Measurements from ENCODE around the gene GPR160. TPM values are rescaled to one million over a fixed set of nuclear protein-coding genes. Genes with fewer than 3 reads are reported as not detected.

GPR160 gene
- total RNA-seq, 2 donors from 2014 or later = 0.75 to 0.96 TPM

GRCh38 chr3:170044271-170044670, 6.5 kb downstream of the GPR160 start:
- Histone ChIP-seq H3K4me3 (no peak overlapping the region), H3K27me3 (no peaks in the 10 kb centered on the region), H3K27ac (peak overlapping the region in 1 of 2 donors; percentile 13), H3K36me3 (no peaks in the 10 kb centered on the region), H3K9me3 (no peaks in the 10 kb centered on the region), H3K4me1 (no peaks in the 10 kb centered on the region)
- DNase-seq (ENCODE audit: low spot score) = no peak
- no peak for TF ChIP-seq CTCF (IDR thresholded peaks at IDR 0.05)

GRCh38 chr3:170044795-170045244, 7.0 kb downstream of the GPR160 start:
- H3K27ac ChIP-seq = peak overlapping the region in 1 of 2 donors; percentile 13
- H3K4me1 ChIP-seq = no peaks in the 10 kb centered on the region
- DNase-seq (ENCODE audit: low spot score) = no peak
- no peaks in the 10 kb centered on the region for H3K36me3 ChIP-seq
- H3K27me3 ChIP-seq = no peaks in the 10 kb centered on the region
- H3K9me3 ChIP-seq = no peaks in the 10 kb centered on the region
- TF ChIP-seq CTCF (IDR thresholded peaks at IDR 0.05) = no peak
- H3K4me3 ChIP-seq = no peak overlapping the region

- no peak for DNase-seq (ENCODE audit: low spot score)
- H3K9me3 ChIP-seq = no peaks in the 10 kb centered on the region
- H3K4me3 ChIP-seq = no peak overlapping the region
- no peaks in the 10 kb centered on the region for H3K36me3 ChIP-seq
- H3K4me1 ChIP-seq = no peaks in the 10 kb centered on the region
- H3K27me3 ChIP-seq = no peaks in the 10 kb centered on the region
- no peak for TF ChIP-seq CTCF (IDR thresholded peaks at IDR 0.05)
- H3K27ac ChIP-seq = no peak overlapping the region
Observed at GRCh38 chr3:170046269-170047132, 8.7 kb downstream of the GPR160 start.

GRCh38 chr3:170047133-170047404, 9.3 kb downstream of the GPR160 start:
- TF ChIP-seq CTCF (IDR thresholded peaks at IDR 0.05) = no peak
- Histone ChIP-seq H3K36me3 (no peaks in the 10 kb centered on the region), H3K4me3 (no peak overlapping the region), H3K4me1 (no peaks in the 10 kb centered on the region), H3K9me3 (no peaks in the 10 kb centered on the region), H3K27ac (no peak overlapping the region), H3K27me3 (no peaks in the 10 kb centered on the region)
- DNase-seq (ENCODE audit: low spot score) = no peak

- TF ChIP-seq CTCF (IDR thresholded peaks at IDR 0.05) = no peak
- no peaks in the 10 kb centered on the region for H3K4me1 ChIP-seq
- H3K4me3 ChIP-seq = no peak overlapping the region
- no peak overlapping the region for H3K27ac ChIP-seq
- no peaks in the 10 kb centered on the region for H3K9me3 ChIP-seq
- DNase-seq (ENCODE audit: low spot score) = no peak
- no peaks in the 10 kb centered on the region for H3K27me3 ChIP-seq
- H3K36me3 ChIP-seq = no peaks in the 10 kb centered on the region
Observed at GRCh38 chr3:170049146-170050000, 11.6 kb downstream of the GPR160 start.
